Ovary (tissue), 3 donors: ENCODE measurements around the gene FITM2.

Experiments used
- EP300 ChIP-seq: sonication (generic); formaldehyde crosslinking; IDR thresholded peaks from one replicate; pipeline ENCODE4 v1.6.1; 2017; ENCODE audit warnings: antibody characterized with exemption
- POLR2A ChIP-seq: fragments of 450-650 bp; IDR thresholded peaks from one replicate; pipeline ENCODE4 v1.6.1; 2017; ENCODE audit warnings: antibody characterized with exemption, mild to moderate bottlenecking, moderate library complexity
- TF ChIP-seq, protein P1 (sequence below), 3 donors: fragments of 450-650 bp in 2 of 3; fragments of 200-600 bp in 1 of 3; IDR thresholded peaks; one replicate each; pipeline versions ENCODE4 v1.5.1 to v1.8.0; 2016 to 2022; ENCODE audit warnings: antibody characterized with exemption in 3 of 3, mild to moderate bottlenecking in 1 of 3
- donor health status: DM: no; HTN: no; CAD: no.

DNA sequence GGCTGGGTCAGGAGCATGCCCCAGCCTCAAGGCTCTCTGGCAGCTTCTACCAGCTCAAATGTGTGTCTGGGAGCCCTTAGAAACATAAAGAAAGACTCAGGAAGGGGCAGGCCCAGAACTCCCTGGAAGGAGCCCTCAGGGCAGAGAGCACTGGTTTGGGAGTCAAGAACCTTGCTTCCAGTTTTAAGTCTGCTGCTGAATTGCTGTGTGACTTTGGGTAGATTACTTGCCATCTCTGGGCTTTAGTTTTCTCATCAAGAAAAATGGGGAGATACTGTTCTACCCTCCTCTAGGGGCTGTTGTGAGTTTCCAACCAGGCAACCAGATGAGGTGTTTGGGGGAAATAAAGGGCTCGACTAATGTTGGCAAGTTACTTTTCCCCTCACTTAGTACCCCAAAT, 55.1 kb downstream of the FITM2 start:
- TF ChIP-seq, protein P1, sequence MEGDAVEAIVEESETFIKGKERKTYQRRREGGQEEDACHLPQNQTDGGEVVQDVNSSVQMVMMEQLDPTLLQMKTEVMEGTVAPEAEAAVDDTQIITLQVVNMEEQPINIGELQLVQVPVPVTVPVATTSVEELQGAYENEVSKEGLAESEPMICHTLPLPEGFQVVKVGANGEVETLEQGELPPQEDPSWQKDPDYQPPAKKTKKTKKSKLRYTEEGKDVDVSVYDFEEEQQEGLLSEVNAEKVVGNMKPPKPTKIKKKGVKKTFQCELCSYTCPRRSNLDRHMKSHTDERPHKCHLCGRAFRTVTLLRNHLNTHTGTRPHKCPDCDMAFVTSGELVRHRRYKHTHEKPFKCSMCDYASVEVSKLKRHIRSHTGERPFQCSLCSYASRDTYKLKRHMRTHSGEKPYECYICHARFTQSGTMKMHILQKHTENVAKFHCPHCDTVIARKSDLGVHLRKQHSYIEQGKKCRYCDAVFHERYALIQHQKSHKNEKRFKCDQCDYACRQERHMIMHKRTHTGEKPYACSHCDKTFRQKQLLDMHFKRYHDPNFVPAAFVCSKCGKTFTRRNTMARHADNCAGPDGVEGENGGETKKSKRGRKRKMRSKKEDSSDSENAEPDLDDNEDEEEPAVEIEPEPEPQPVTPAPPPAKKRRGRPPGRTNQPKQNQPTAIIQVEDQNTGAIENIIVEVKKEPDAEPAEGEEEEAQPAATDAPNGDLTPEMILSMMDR (IDR thresholded peaks at IDR 0.05) = no peak
- TF ChIP-seq EP300 (no peak), POLR2A (no peak)
